HL-60 (cell line): ENCODE results near the gene HSD11B1.

Source experiments
- DNase-seq, 2 experiments: peaks; one replicate each; pipeline ENCODE4 v3.0.0-alpha.2; 2010 to 2020; ENCODE audit warnings: low read depth in 1 of 2, low spot score in 1 of 2
- H3K27ac ChIP-seq: fragments of 250-450 bp; sonication (Bioruptor Pico); replicated peaks from 2 replicates; pipeline ENCODE4 v1.5.1; 2020; ENCODE audit warnings: mild to moderate bottlenecking, moderate library complexity
- H3K27me3 ChIP-seq: fragments of 250-450 bp; sonication (Bioruptor Pico); 2 replicates; pipeline ENCODE4 v1.5.1; 2021; ENCODE audit warnings: mild to moderate bottlenecking, moderate library complexity; ENCODE audit not compliant: insufficient read depth, poor library complexity, severe bottlenecking
- H3K4me3 ChIP-seq: replicated peaks from 2 replicates; pipeline ENCODE4 v1.5.1; 2011; ENCODE audit warnings: mild to moderate bottlenecking, control low read depth, low read length; ENCODE audit not compliant: insufficient read depth
- CTCF ChIP-seq: IDR thresholded peaks from one replicate; pipeline ENCODE4 v1.5.1; 2011; ENCODE audit warnings: low read length, control low read depth, inconsistent platforms; ENCODE audit not compliant: insufficient read depth
- GABPA ChIP-seq: IDR thresholded peaks from 2 replicates; pipeline ENCODE4 v1.6.1; 2012; ENCODE audit warnings: low read depth
- POLR2AphosphoS5 ChIP-seq: IDR thresholded peaks from 2 replicates; pipeline ENCODE4 v1.6.1; 2012; ENCODE audit warnings: low read depth
- REST ChIP-seq: IDR thresholded peaks from 2 replicates; pipeline ENCODE4 v1.6.1; 2012; ENCODE audit warnings: low read depth; ENCODE audit not compliant: insufficient replicate concordance
- SPI1 ChIP-seq: IDR thresholded peaks from 2 replicates; pipeline ENCODE4 v1.6.1; 2012; ENCODE audit warnings: low read depth, mild to moderate bottlenecking, borderline replicate concordance

Gene HSD11B1

GRCh38 chr1:209728466-209728865, 23.8 kb downstream of the HSD11B1 start:
- no peak for DNase-seq
- no peak overlapping the region for H3K4me3 ChIP-seq
- no peak for TF ChIP-seq SPI1
- TF ChIP-seq POLR2AphosphoS5 = no peak
- TF ChIP-seq GABPA = no peak
- no peak for TF ChIP-seq REST
- TF ChIP-seq CTCF = no peak
- no peak overlapping the region for H3K27ac ChIP-seq
- no peaks in the 10 kb centered on the region for H3K27me3 ChIP-seq

- H3K4me3 ChIP-seq = no peak overlapping the region
- TF ChIP-seq SPI1 (no peak), REST (no peak), POLR2AphosphoS5 (no peak), CTCF (no peak), GABPA (no peak)
- no peak for DNase-seq
- no peak overlapping the region for H3K27ac ChIP-seq
- no peaks in the 10 kb centered on the region for H3K27me3 ChIP-seq
Observed at GRCh38 chr1:209729436-209729835, 24.8 kb downstream of the HSD11B1 start.

GRCh38 chr1:209732725-209733124, 28.1 kb downstream of the HSD11B1 start:
- no peak for TF ChIP-seq GABPA
- no peak for DNase-seq
- no peaks in the 10 kb centered on the region for H3K27me3 ChIP-seq
- H3K4me3 ChIP-seq = no peak overlapping the region
- H3K27ac ChIP-seq = no peak overlapping the region

GRCh38 chr1:209733409-209734192, 29.0 kb downstream of the HSD11B1 start:
- no peak overlapping the region for H3K27ac ChIP-seq
- TF ChIP-seq GABPA (no peak), POLR2AphosphoS5 (no peak), CTCF (no peak), SPI1 (no peak), REST (no peak)
- peak in 1 of 2 experiments; percentile 73 for DNase-seq

More at GRCh38 chr1:209733409-209734192, 29.0 kb downstream of the HSD11B1 start:
- Histone ChIP-seq H3K4me3 (no peak overlapping the region), H3K27me3 (no peaks in the 10 kb centered on the region)
